Kidney (tissue), 14 donors: ENCODE results near the gene LAT. TPM values are rescaled to one million over a fixed set of nuclear protein-coding genes. Genes with fewer than 3 reads are reported as not detected.
A peak's percentile ranks its signal among the peaks of the same experiment; 100 is the strongest.
"Not testable (repeated sequence)": the region's sequence is repeated elsewhere in the genome, so short reads cannot be mapped to it uniquely, and the experiment has no call there.

Experiments
- DNase-seq, 5 donors: peaks; one replicate each; pipeline ENCODE4 v3.0.0-alpha.2; 2013 to 2020
- FAIRE-seq: peaks from 2 replicates; lab custom pipeline; 2012; peaks lifted over from hg19 to GRCh38; lab: Jason Lieb, UNC
- H3K27ac ChIP-seq, 2 donors: one replicate each; pipeline ENCODE4 v1.7.0; 2013; ENCODE audit warnings: low read depth in 2 of 2, low read length in 2 of 2, inconsistent platforms in 1 of 2
- H3K27me3 ChIP-seq: one replicate; pipeline ENCODE4 v1.7.1; 2013; ENCODE audit warnings: low read length, inconsistent platforms; ENCODE audit not compliant: control insufficient read depth, insufficient read depth
- H3K36me3 ChIP-seq, 3 donors: one replicate each; pipeline versions ENCODE4 v1.7.0 to v1.7.1; 2013; ENCODE audit warnings: low read length in 3 of 3, control low read depth in 1 of 3, inconsistent platforms in 1 of 3; ENCODE audit not compliant: insufficient read depth in 3 of 3, control insufficient read depth in 2 of 3
- H3K4me1 ChIP-seq, 3 donors: one replicate each; pipeline versions ENCODE4 v1.7.0 to v1.7.1; 2013; ENCODE audit warnings: low read length in 3 of 3, inconsistent platforms in 1 of 3, low read depth in 1 of 3; ENCODE audit not compliant: control insufficient read depth in 2 of 3, insufficient read depth in 2 of 3
- H3K4me3 ChIP-seq, 3 donors: one replicate each; pipeline versions ENCODE4 v1.7.0 to v1.8.1; 2013; ENCODE audit warnings: low read length in 3 of 3, control low read depth in 1 of 3, inconsistent platforms in 1 of 3
- H3K9ac ChIP-seq, 3 donors: one replicate each; pipeline versions ENCODE4 v1.7.0 to v1.7.1; 2013; ENCODE audit warnings: low read length in 3 of 3, control low read depth in 1 of 3, inconsistent platforms in 1 of 3
- H3K9me3 ChIP-seq, 3 donors: one replicate each; pipeline versions ENCODE4 v1.7.0 to v1.7.1; 2013; ENCODE audit warnings: low read length in 3 of 3, control low read depth in 1 of 3, inconsistent platforms in 1 of 3; ENCODE audit not compliant: control insufficient read depth in 2 of 3, insufficient read depth in 1 of 3
- intact Hi-C: fragments of 100-400 bp; cut with DNase I; formaldehyde crosslinking; loops from one replicate; pipeline ENCODE4 v1.11.1; 2022
- polyA plus RNA-seq: library from polyadenylated mRNA; stranded (reverse); fragments of 350-450 nt; fragmentation: Illumina TruSeq; extraction: RNeasy Lipid Tissue Mini Kit (QIAGEN cat#74804); gene quantifications from one replicate; pipeline ENCODE4 v1.2.3, GENCODE V29; 2014; ENCODE audit warnings: low read depth, low replicate concordance; ENCODE audit not compliant: insufficient read depth
- total RNA-seq: library from RNA; stranded (reverse); fragmentation: NEBNext Ultra II Directional; extraction: Animal tissue kit (Norgen Biotek cat#: 25700); gene quantifications from one replicate; pipeline ENCODE4 v1.2.1, GENCODE V29; 2021
- TF ChIP-seq, protein P1 (sequence below): IDR thresholded peaks from 3 replicates; pipeline ENCODE4 v1.5.1; 2012; ENCODE audit warnings: mild to moderate bottlenecking, moderate library complexity, borderline replicate concordance; ENCODE audit not compliant: insufficient read depth; ENCODE audit errors: extremely low read depth
- donor health status: control.
- donor health status: control.
- donor health status: control.
- donor health status: control.
- donor health status: control.
- donor health status: DM: yes; HTN: yes; CAD: no.
- donor health status: Normal renal cell carcinoma (clear cell type).

LAT gene
- total and polyA plus RNA-seq, 2 donors from 2014 or later, result 8.3 to 12.5 TPM

DNA sequence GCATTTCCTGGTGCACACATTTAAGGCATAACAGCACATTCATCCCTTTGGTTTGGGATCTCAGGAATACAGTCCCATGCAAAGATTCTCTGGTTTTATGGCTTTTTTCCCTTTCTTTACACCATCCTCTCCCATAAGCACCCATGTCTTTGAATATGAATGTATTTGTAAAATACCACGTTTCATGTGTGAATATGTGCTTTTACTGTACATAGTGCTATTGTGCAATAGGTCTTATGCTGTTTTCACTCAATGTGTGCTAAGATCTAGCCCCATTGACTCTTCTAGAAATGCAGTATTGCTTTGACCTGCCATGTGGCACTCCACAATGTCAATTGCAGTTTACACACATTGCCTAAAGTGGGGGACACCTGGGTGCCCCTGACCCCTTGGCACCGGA lies 20.4 kb upstream of the LAT start:
- Histone ChIP-seq H3K9ac (no peak overlapping the region), H3K27ac (no peak overlapping the region), H3K36me3 (peaks cover 4 to 20% (median 15%) of the 10 kb centered on the region in 3 donors), H3K4me1 (no peaks in the 10 kb centered on the region), H3K9me3 (no peaks in the 10 kb centered on the region), H3K4me3 (no peak overlapping the region), H3K27me3 (no peaks in the 10 kb centered on the region)
- no peak for DNase-seq
- intact Hi-C loops, result no loop called here
- TF ChIP-seq, protein P1, sequence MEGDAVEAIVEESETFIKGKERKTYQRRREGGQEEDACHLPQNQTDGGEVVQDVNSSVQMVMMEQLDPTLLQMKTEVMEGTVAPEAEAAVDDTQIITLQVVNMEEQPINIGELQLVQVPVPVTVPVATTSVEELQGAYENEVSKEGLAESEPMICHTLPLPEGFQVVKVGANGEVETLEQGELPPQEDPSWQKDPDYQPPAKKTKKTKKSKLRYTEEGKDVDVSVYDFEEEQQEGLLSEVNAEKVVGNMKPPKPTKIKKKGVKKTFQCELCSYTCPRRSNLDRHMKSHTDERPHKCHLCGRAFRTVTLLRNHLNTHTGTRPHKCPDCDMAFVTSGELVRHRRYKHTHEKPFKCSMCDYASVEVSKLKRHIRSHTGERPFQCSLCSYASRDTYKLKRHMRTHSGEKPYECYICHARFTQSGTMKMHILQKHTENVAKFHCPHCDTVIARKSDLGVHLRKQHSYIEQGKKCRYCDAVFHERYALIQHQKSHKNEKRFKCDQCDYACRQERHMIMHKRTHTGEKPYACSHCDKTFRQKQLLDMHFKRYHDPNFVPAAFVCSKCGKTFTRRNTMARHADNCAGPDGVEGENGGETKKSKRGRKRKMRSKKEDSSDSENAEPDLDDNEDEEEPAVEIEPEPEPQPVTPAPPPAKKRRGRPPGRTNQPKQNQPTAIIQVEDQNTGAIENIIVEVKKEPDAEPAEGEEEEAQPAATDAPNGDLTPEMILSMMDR, result no peak
- FAIRE-seq, result no peak

- H3K27ac ChIP-seq, result no peak overlapping the region
- H3K9ac ChIP-seq, result no peak overlapping the region
- no peaks in the 10 kb centered on the region for H3K4me1 ChIP-seq
- FAIRE-seq (no peak), DNase-seq (no peak)
- peaks cover 3 to 12% (median 11%) of the 10 kb centered on the region in 3 donors for H3K36me3 ChIP-seq
- H3K9me3 ChIP-seq, result no peaks in the 10 kb centered on the region
- no peaks in the 10 kb centered on the region for H3K27me3 ChIP-seq
- no peak overlapping the region for H3K4me3 ChIP-seq
- TF ChIP-seq, protein P1, result no peak
- intact Hi-C loops, result no loop called here
These were observed 17.7 kb upstream of the LAT start for GRCh38 chr16:28967156-28967555.

DNA sequence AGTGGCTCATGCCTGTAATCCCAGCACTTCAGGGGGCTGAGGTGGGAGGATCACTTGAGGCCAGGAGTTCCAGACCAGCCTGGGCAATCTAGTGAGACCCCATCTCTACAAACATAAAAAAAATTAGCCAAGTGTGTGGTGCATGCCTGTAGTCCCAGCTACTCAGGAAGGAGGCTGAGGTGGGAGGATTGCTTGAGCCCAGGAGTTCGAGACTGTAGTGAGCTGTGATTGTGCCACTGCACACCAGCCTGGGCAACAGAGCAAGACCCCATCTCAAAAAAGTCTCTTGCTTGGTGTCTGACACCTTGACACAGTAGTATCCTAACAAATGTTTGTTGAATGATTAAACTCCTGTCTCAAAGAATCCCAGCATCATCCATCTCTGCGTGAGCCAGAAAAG lies 15.2 kb upstream of the LAT start:
- intact Hi-C loops, result not testable (repeated sequence)

GRCh38 chr16:28974007-28974436 lies 10.8 kb upstream of the LAT start:
- H3K27ac ChIP-seq, result peak overlapping the region; percentile 60 to 91
- H3K4me3 ChIP-seq, result peak overlapping the region; percentile 83 to 97 (median 96)
- peak overlapping the region; percentile 72 to 95 (median 91) for H3K9ac ChIP-seq
- H3K36me3 ChIP-seq, result peaks cover 0 to 16% (median 4%) of the 10 kb centered on the region in 3 donors
- H3K27me3 ChIP-seq, result no peaks in the 10 kb centered on the region
- DNase-seq (peak in 4 of 5 donors; percentile 71 to 86 (median 80)), FAIRE-seq (no peak)
- peaks cover 0 to 14% (median 7%) of the 10 kb centered on the region in 3 donors for H3K4me1 ChIP-seq
- TF ChIP-seq, protein P1, result peak; percentile 43
- intact Hi-C loops, result no loop called here
- H3K9me3 ChIP-seq, result no peaks in the 10 kb centered on the region

More for the DNA sequence above, 15.2 kb upstream of the LAT start:
- not testable (repeated sequence) for FAIRE-seq, H3K36me3 ChIP-seq, H3K9me3 ChIP-seq, DNase-seq, H3K27me3 ChIP-seq, H3K9ac ChIP-seq, H3K27ac ChIP-seq, H3K4me1 ChIP-seq, H3K4me3 ChIP-seq
